Type B pancreatic cell (in vitro differentiated cells): ENCODE measurements around the gene MAP3K21. TPM values are rescaled to one million over a fixed set of nuclear protein-coding genes. Genes with fewer than 3 reads are reported as not detected.

Experiments
- DNase-seq: peaks from one replicate; pipeline ENCODE4 v3.0.0; 2021; ENCODE audit warnings: mixed read lengths; ENCODE audit not compliant: unreplicated experiment; ENCODE audit errors: extremely low spot score
- H3K27ac Mint-ChIP-seq: 2 replicates; pipeline ENCODE4 v1.8.0; 2021; ENCODE audit warnings: mild to moderate bottlenecking, mixed read lengths
- H3K27me3 Mint-ChIP-seq: 2 replicates; pipeline ENCODE4 v1.8.0; 2021; ENCODE audit warnings: mixed read lengths
- H3K36me3 Mint-ChIP-seq: 2 replicates; pipeline ENCODE4 v1.8.0; 2021; ENCODE audit warnings: mixed read lengths
- H3K4me1 Mint-ChIP-seq: one replicate; pipeline ENCODE4 v1.8.0; 2021; ENCODE audit warnings: mixed read lengths; ENCODE audit not compliant: unreplicated experiment
- H3K4me3 Mint-ChIP-seq: 2 replicates; pipeline ENCODE4 v1.8.0; 2021; ENCODE audit warnings: mild to moderate bottlenecking, mixed read lengths
- H3K9me3 Mint-ChIP-seq: 2 replicates; pipeline ENCODE4 v1.8.0; 2021; ENCODE audit warnings: mixed read lengths
- CTCF ChIP-seq: fragments of 200-600 bp; sonication (generic); conservative IDR thresholded peaks from 2 replicates; pipeline ENCODE4 v1.5.0; 2021; ENCODE audit warnings: antibody characterized with exemption, mild to moderate bottlenecking
- total RNA-seq: library from RNA; stranded (reverse); gene quantifications from 2 replicates; pipeline ENCODE4 v1.2.1, GENCODE V29; 2021; ENCODE audit warnings: low replicate concordance

MAP3K21 gene
- total RNA-seq, 1 donor from 2014 or later = 6.4 TPM

DNA sequence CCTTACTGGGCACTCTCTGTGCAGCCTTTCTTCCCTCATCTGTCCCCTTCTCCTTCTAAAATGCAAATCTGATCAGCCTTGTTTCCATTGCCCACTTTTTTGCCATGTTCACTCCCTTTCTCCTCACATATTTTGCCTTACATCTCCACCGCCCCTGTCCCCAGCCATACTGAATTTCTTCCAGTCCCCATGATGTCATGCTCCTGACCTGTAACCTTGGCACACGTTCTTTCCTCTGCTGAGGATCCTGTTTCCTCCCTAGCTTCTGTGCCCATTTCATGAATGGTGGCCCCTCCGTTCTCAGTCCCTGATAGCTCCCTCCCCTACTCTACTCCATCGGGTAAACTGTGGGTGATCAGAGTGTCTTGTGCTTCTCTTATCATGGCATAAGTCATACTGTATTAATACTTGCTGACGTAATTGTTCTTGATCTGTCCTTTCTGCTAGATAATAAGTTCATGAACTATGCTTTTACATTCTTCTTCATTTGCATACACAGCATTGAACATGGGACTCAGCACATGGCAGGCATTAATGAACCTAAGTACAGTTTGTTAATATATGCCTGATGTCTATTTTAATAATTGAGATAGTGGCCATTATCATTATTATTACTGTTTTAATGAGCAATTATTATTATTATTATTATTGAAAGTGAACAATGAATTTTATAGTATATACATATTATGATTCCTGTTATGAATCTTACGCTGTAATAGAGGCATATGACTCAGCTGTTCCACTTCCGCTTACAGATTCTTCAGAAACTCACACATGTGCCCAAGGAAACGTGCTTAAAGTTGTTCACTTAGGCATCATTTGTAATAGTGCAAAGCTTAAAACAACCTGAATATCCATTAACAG, 28.5 kb downstream of the MAP3K21 start:
- Mint-ChIP-seq H3K36me3 (no peaks in the 10 kb centered on the region), H3K4me1 (no peaks in the 10 kb centered on the region), H3K9me3 (no peaks in the 10 kb centered on the region), H3K4me3 (no peak overlapping the region), H3K27ac (no peak overlapping the region), H3K27me3 (no peaks in the 10 kb centered on the region)
- TF ChIP-seq CTCF = no peak
- no peak for DNase-seq

- H3K27ac Mint-ChIP-seq = no peak overlapping the region
- no peaks in the 10 kb centered on the region for H3K4me1 Mint-ChIP-seq
These were observed 29.1 kb downstream of the MAP3K21 start for GRCh38 chr1:233356705-233356987.

DNA sequence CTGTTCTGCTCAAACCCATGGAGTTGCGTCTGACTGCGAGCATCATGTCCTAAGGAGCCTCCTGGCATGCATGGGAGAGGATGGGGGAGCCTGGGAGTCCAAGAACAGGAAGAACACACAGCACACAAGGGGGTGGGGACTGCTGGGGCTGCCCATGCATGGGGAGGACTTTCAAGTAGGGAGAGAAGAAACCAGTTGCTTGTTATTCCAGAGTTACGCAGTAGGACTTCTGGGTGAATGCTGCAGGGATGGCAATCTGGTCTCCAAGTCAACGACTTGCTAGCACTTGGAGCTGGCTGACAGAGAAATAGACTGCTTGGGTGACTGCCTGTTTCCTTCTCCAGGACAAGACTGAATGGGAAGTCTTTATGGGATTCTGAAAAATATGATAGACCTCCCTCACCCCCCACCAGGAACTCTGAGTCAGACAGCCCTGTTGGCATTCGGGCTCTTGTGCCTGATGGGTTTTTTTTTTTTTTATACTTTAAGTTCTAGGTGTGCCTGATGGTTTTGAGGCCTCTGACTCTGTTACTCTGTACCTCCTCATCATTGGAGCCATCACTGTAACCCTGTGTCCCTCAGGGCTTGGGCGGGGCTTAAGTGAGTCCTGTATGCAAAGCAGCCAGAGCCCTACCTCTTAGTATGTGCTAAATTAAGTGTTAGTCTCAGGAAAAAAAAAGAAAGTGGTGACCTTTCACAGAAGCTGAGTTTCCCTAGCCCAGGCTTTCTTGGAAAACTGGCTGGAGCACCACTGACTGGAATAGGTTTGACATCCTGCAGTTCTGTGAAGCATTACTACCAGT, 30.3 kb downstream of the MAP3K21 start:
- H3K27ac Mint-ChIP-seq = no peak overlapping the region
- H3K36me3 Mint-ChIP-seq = no peaks in the 10 kb centered on the region

More at GRCh38 chr1:233356705-233356987, 29.1 kb downstream of the MAP3K21 start:
- H3K9me3 Mint-ChIP-seq = no peaks in the 10 kb centered on the region
- no peak overlapping the region for H3K4me3 Mint-ChIP-seq
- no peak for DNase-seq
- no peak for TF ChIP-seq CTCF
- H3K27me3 Mint-ChIP-seq = peaks cover 3% of the 10 kb centered on the region
- no peaks in the 10 kb centered on the region for H3K36me3 Mint-ChIP-seq

GRCh38 chr1:233359431-233359830, 31.9 kb downstream of the MAP3K21 start:
- H3K9me3 Mint-ChIP-seq = no peaks in the 10 kb centered on the region
- DNase-seq = no peak
- no peaks in the 10 kb centered on the region for H3K4me1 Mint-ChIP-seq
- no peak overlapping the region for H3K27ac Mint-ChIP-seq
- H3K27me3 Mint-ChIP-seq = peaks cover 9% of the 10 kb centered on the region
- no peaks in the 10 kb centered on the region for H3K36me3 Mint-ChIP-seq
- TF ChIP-seq CTCF = no peak
- no peak overlapping the region for H3K4me3 Mint-ChIP-seq

More for the DNA sequence above, 30.3 kb downstream of the MAP3K21 start:
- Mint-ChIP-seq H3K27me3 (peaks cover 9% of the 10 kb centered on the region), H3K4me1 (no peaks in the 10 kb centered on the region), H3K9me3 (no peaks in the 10 kb centered on the region), H3K4me3 (no peak overlapping the region)
- DNase-seq = no peak
- no peak for TF ChIP-seq CTCF

DNA sequence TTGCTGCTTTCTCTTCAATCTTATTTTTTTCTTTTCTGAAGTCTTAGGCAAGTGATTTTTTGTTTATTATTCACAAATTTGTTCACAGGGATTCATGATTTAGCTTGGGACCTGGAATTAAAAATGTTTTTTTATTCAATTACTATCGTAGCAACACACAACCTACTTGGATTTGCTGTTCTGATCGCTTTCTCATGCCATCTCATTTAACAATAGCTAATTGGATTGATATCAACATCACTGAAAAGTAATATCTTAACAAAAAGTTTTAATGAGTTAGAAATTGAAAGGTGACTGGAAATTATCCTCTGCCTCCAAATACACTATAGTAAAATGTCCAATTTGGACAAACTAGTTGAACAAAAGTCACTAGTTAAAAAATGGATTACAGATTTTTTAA, 32.4 kb downstream of the MAP3K21 start:
- no peaks in the 10 kb centered on the region for H3K9me3 Mint-ChIP-seq
- H3K27ac Mint-ChIP-seq = no peak overlapping the region
- no peak for TF ChIP-seq CTCF
- H3K4me3 Mint-ChIP-seq = no peak overlapping the region
- no peak for DNase-seq
- H3K27me3 Mint-ChIP-seq = peaks cover 12% of the 10 kb centered on the region
- no peaks in the 10 kb centered on the region for H3K4me1 Mint-ChIP-seq
- no peaks in the 10 kb centered on the region for H3K36me3 Mint-ChIP-seq
